Spinal cord (tissue), 10 donors: ENCODE results near the gene NKAIN4. TPM values are rescaled to one million over a fixed set of nuclear protein-coding genes. Genes with fewer than 3 reads are reported as not detected.

Experiments used
- DNase-seq, 6 donors: peaks; one replicate each; pipeline versions ENCODE4 v3.0.0 to v3.0.0-alpha.2; 2013 to 2015; ENCODE audit warnings: low spot score in 6 of 6, low read depth in 4 of 6
- H3K27ac ChIP-seq: one replicate; pipeline ENCODE4 v1.5.1; 2013; ENCODE audit warnings: low read depth, low read length, control low read depth
- H3K27me3 ChIP-seq: one replicate; pipeline ENCODE4 v1.6.1; 2013; ENCODE audit warnings: low read length; ENCODE audit not compliant: control insufficient read depth, insufficient read depth
- H3K36me3 ChIP-seq: one replicate; pipeline ENCODE4 v1.6.1; 2013; ENCODE audit warnings: low read length; ENCODE audit not compliant: control insufficient read depth, insufficient read depth
- H3K4me1 ChIP-seq: one replicate; pipeline ENCODE4 v1.6.1; 2013; ENCODE audit warnings: low read length; ENCODE audit not compliant: control insufficient read depth, insufficient read depth
- H3K4me3 ChIP-seq: one replicate; pipeline ENCODE4 v1.5.1; 2013; ENCODE audit warnings: low read depth, low read length, control low read depth
- H3K9me3 ChIP-seq: one replicate; pipeline ENCODE4 v1.6.1; 2013; ENCODE audit warnings: low read length; ENCODE audit not compliant: control insufficient read depth, insufficient read depth
- WGBS: methylation state at CpG from one replicate; pipeline ENCODE4 v1.1.5; 2013; ENCODE audit warnings: missing lambda C conversion rate; ENCODE audit not compliant: insufficient coverage; 5-methylcytosine and 5-hydroxymethylcytosine counted together
- polyA plus RNA-seq, 2 donors: library from polyadenylated mRNA; unstranded; fragments of 120-200 nt; gene quantifications; one replicate each; pipeline ENCODE4 v1.2.1, GENCODE V29; 2013; ENCODE audit not compliant: insufficient read length in 2 of 2
- total RNA-seq, 2 donors: library from RNA; depleted of rRNA in 1 of 2; stranded (reverse); fragments of 120-200 nt in 1 of 2; fragments of >200 nt in 1 of 2; gene quantifications; one replicate each; pipeline versions ENCODE4 v1.2.3 to v1.2.4, GENCODE V29; 2013 to 2014
- donor health status: healthy.

Gene NKAIN4
- total and polyA plus RNA-seq, 4 donors: 38.7 to 153 (median 83.8) TPM

GRCh38 chr20:63295422-63295821 is 41.2 kb upstream of the NKAIN4 start:
- peaks cover 13% of the 10 kb centered on the region for H3K27me3 ChIP-seq
- 24% methylated on average over 14 of the region's 17 CpGs for WGBS
- H3K4me3 ChIP-seq: peak overlapping the region; percentile 5
- peaks cover 77% of the 10 kb centered on the region for H3K4me1 ChIP-seq
- H3K36me3 ChIP-seq: peaks cover 23% of the 10 kb centered on the region
- DNase-seq: peak in 2 of 6 donors; percentile 35 to 54
- H3K27ac ChIP-seq: peak overlapping the region; percentile 88
- no peaks in the 10 kb centered on the region for H3K9me3 ChIP-seq

GRCh38 chr20:63295018-63295417 is 40.8 kb upstream of the NKAIN4 start:
- Histone ChIP-seq H3K27me3 (peaks cover 13% of the 10 kb centered on the region), H3K36me3 (peaks cover 27% of the 10 kb centered on the region), H3K9me3 (no peaks in the 10 kb centered on the region), H3K4me3 (peak overlapping the region; percentile 5), H3K4me1 (peaks cover 77% of the 10 kb centered on the region), H3K27ac (peak overlapping the region; percentile 69)
- no peak for DNase-seq
- 38% methylated on average over 13 of the region's 19 CpGs for WGBS

GRCh38 chr20:63294536-63294900 is 40.3 kb upstream of the NKAIN4 start:
- Histone ChIP-seq H3K27ac (peak overlapping the region; percentile 69), H3K4me1 (peaks cover 77% of the 10 kb centered on the region), H3K36me3 (peaks cover 32% of the 10 kb centered on the region), H3K4me3 (no peak overlapping the region), H3K27me3 (peaks cover 13% of the 10 kb centered on the region), H3K9me3 (no peaks in the 10 kb centered on the region)
- 85% methylated on average over 12 of the region's 12 CpGs for WGBS
- no peak for DNase-seq

- H3K4me1 ChIP-seq: peaks cover 77% of the 10 kb centered on the region
- no peak overlapping the region for H3K4me3 ChIP-seq
- H3K9me3 ChIP-seq: no peaks in the 10 kb centered on the region
- H3K27ac ChIP-seq: peak overlapping the region; percentile 69
- peaks cover 37% of the 10 kb centered on the region for H3K36me3 ChIP-seq
- WGBS: 62% methylated on average over 15 of the region's 22 CpGs
- DNase-seq: peak in 1 of 6 donors; percentile 18
- peaks cover 13% of the 10 kb centered on the region for H3K27me3 ChIP-seq
Observed at GRCh38 chr20:63293871-63294535, 39.7 kb upstream of the NKAIN4 start.

GRCh38 chr20:63293456-63293855 is 39.2 kb upstream of the NKAIN4 start:
- 61% methylated on average over 11 of the region's 11 CpGs for WGBS
- Histone ChIP-seq H3K27ac (peak overlapping the region; percentile 61), H3K27me3 (peaks cover 13% of the 10 kb centered on the region), H3K9me3 (no peaks in the 10 kb centered on the region), H3K4me1 (peaks cover 77% of the 10 kb centered on the region), H3K4me3 (no peak overlapping the region), H3K36me3 (peaks cover 40% of the 10 kb centered on the region)
- DNase-seq: no peak

- 32% methylated on average over 7 of the region's 7 CpGs for WGBS
- DNase-seq: no peak
- Histone ChIP-seq H3K9me3 (no peaks in the 10 kb centered on the region), H3K27ac (peak within 1 kb of the TSS; percentile 61), H3K4me3 (no peak within 1 kb of the TSS), H3K36me3 (peaks cover 45% of the 10 kb centered on the region), H3K27me3 (peaks cover 13% of the 10 kb centered on the region), H3K4me1 (peaks cover 72% of the 10 kb centered on the region)
Observed at GRCh38 chr20:63292904-63293303, 38.6 kb upstream of the NKAIN4 start, which contains the start of gene COL20A1. COL20A1 (plus strand) TSS chr20:63293186; CDS start chr20:63295108, 1,922 bp downstream.

GRCh38 chr20:63292292-63292701 is 38.0 kb upstream of the NKAIN4 start:
- H3K9me3 ChIP-seq: no peaks in the 10 kb centered on the region
- H3K4me1 ChIP-seq: peaks cover 66% of the 10 kb centered on the region
- 89% methylated on average over 16 of the region's 16 CpGs for WGBS
- H3K27ac ChIP-seq: no peak overlapping the region
- H3K36me3 ChIP-seq: peaks cover 51% of the 10 kb centered on the region
- DNase-seq: no peak
- H3K27me3 ChIP-seq: peaks cover 13% of the 10 kb centered on the region
- no peak overlapping the region for H3K4me3 ChIP-seq

- no peak for DNase-seq
- H3K4me3 ChIP-seq: no peak overlapping the region
Observed at GRCh38 chr20:63291811-63292210, 37.5 kb upstream of the NKAIN4 start.

GRCh38 chr20:63290677-63291472 is 36.6 kb upstream of the NKAIN4 start:
- 40% methylated on average over 26 of the region's 26 CpGs for WGBS
- Histone ChIP-seq H3K4me1 (peaks cover 51% of the 10 kb centered on the region), H3K27ac (no peak overlapping the region), H3K9me3 (no peaks in the 10 kb centered on the region), H3K27me3 (peaks cover 8% of the 10 kb centered on the region), H3K4me3 (no peak overlapping the region), H3K36me3 (peaks cover 66% of the 10 kb centered on the region)
- DNase-seq: no peak

More at GRCh38 chr20:63291811-63292210, 37.5 kb upstream of the NKAIN4 start:
- H3K27me3 ChIP-seq: peaks cover 13% of the 10 kb centered on the region
- no peak overlapping the region for H3K27ac ChIP-seq
- H3K9me3 ChIP-seq: no peaks in the 10 kb centered on the region
- H3K4me1 ChIP-seq: peaks cover 61% of the 10 kb centered on the region
- WGBS: 84% methylated on average over 10 of the region's 10 CpGs
- H3K36me3 ChIP-seq: peaks cover 56% of the 10 kb centered on the region
